ENCODE results near the gene KCNH2. TPM values are rescaled to one million over a fixed set of nuclear protein-coding genes. Genes with fewer than 3 reads are reported as not detected.

The KCNH2 gene
- total RNA-seq, 1 donor from 2014 or later: 7.3 TPM

GRCh38 chr7:151006590-151007300, 28.6 kb upstream of the KCNH2 start:
- no peaks in the 10 kb centered on the region for H3K9me3 ChIP-seq (ENCODE audit: control insufficient read depth in 3 of 3, low read length in 3 of 3)
- peaks cover 3 to 16% (median 6%) of the 10 kb centered on the region in 3 donors for H3K4me1 ChIP-seq (ENCODE audit: control insufficient read depth in 3 of 3, insufficient read depth in 3 of 3, low read length in 3 of 3)
- no peak overlapping the region for H3K27ac ChIP-seq (ENCODE audit: low read depth, low read length)
- H3K27me3 ChIP-seq (ENCODE audit: control insufficient read depth in 3 of 3, insufficient read depth in 3 of 3, low read length in 3 of 3): peaks cover 11 to 21% (median 17%) of the 10 kb centered on the region in 3 donors
- H3K9ac ChIP-seq (ENCODE audit: low read depth in 1 of 3, low read length in 3 of 3): no peak overlapping the region
- no peak overlapping the region for H3K4me3 ChIP-seq (ENCODE audit: low read length in 3 of 3)
- H3K36me3 ChIP-seq (ENCODE audit: control insufficient read depth in 3 of 3, insufficient read depth in 3 of 3, low read length in 3 of 3): no peaks in the 10 kb centered on the region

GRCh38 chr7:151005566-151005965, 27.4 kb upstream of the KCNH2 start:
- Histone ChIP-seq H3K9me3 (ENCODE audit: control insufficient read depth in 3 of 3, low read length in 3 of 3) (no peaks in the 10 kb centered on the region), H3K4me1 (ENCODE audit: control insufficient read depth in 3 of 3, insufficient read depth in 3 of 3, low read length in 3 of 3) (peaks cover 3 to 16% (median 6%) of the 10 kb centered on the region in 3 donors), H3K27ac (ENCODE audit: low read depth, low read length) (no peak overlapping the region), H3K27me3 (ENCODE audit: control insufficient read depth in 3 of 3, insufficient read depth in 3 of 3, low read length in 3 of 3) (peaks cover 11 to 18% (median 15%) of the 10 kb centered on the region in 3 donors), H3K4me3 (ENCODE audit: low read length in 3 of 3) (no peak overlapping the region), H3K9ac (ENCODE audit: low read depth in 1 of 3, low read length in 3 of 3) (no peak overlapping the region), H3K36me3 (ENCODE audit: control insufficient read depth in 3 of 3, insufficient read depth in 3 of 3, low read length in 3 of 3) (peaks cover 0 to 4% (median 0%) of the 10 kb centered on the region in 3 donors)

GRCh38 chr7:151003572-151003971, 25.5 kb upstream of the KCNH2 start:
- peaks cover 3 to 15% (median 6%) of the 10 kb centered on the region in 3 donors for H3K4me1 ChIP-seq (ENCODE audit: control insufficient read depth in 3 of 3, insufficient read depth in 3 of 3, low read length in 3 of 3)
- H3K4me3 ChIP-seq (ENCODE audit: low read length in 3 of 3): no peak overlapping the region
- peaks cover 6 to 15% (median 10%) of the 10 kb centered on the region in 3 donors for H3K27me3 ChIP-seq (ENCODE audit: control insufficient read depth in 3 of 3, insufficient read depth in 3 of 3, low read length in 3 of 3)
- H3K27ac ChIP-seq (ENCODE audit: low read depth, low read length): no peak overlapping the region
- H3K36me3 ChIP-seq (ENCODE audit: control insufficient read depth in 3 of 3, insufficient read depth in 3 of 3, low read length in 3 of 3): peaks cover 0 to 4% (median 0%) of the 10 kb centered on the region in 3 donors
- H3K9me3 ChIP-seq (ENCODE audit: control insufficient read depth in 3 of 3, low read length in 3 of 3): no peaks in the 10 kb centered on the region
- H3K9ac ChIP-seq (ENCODE audit: low read depth in 1 of 3, low read length in 3 of 3): no peak overlapping the region

GRCh38 chr7:151001546-151001945, 23.4 kb upstream of the KCNH2 start:
- H3K9me3 ChIP-seq (ENCODE audit: control insufficient read depth in 3 of 3, low read length in 3 of 3): no peaks in the 10 kb centered on the region
- H3K27ac ChIP-seq (ENCODE audit: low read depth, low read length): no peak overlapping the region
- H3K9ac ChIP-seq (ENCODE audit: low read depth in 1 of 3, low read length in 3 of 3): no peak overlapping the region
- no peak overlapping the region for H3K4me3 ChIP-seq (ENCODE audit: low read length in 3 of 3)
- H3K27me3 ChIP-seq (ENCODE audit: control insufficient read depth in 3 of 3, insufficient read depth in 3 of 3, low read length in 3 of 3): peaks cover 0 to 23% (median 7%) of the 10 kb centered on the region in 3 donors
- peaks cover 0 to 6% (median 0%) of the 10 kb centered on the region in 3 donors for H3K36me3 ChIP-seq (ENCODE audit: control insufficient read depth in 3 of 3, insufficient read depth in 3 of 3, low read length in 3 of 3)
- peaks cover 0 to 2% (median 0%) of the 10 kb centered on the region in 3 donors for H3K4me1 ChIP-seq (ENCODE audit: control insufficient read depth in 3 of 3, insufficient read depth in 3 of 3, low read length in 3 of 3)

GRCh38 chr7:151000897-151001495, 22.9 kb upstream of the KCNH2 start:
- no peaks in the 10 kb centered on the region for H3K4me1 ChIP-seq (ENCODE audit: control insufficient read depth in 3 of 3, insufficient read depth in 3 of 3, low read length in 3 of 3)

GRCh38 chr7:150999497-151000230, 21.5 kb upstream of the KCNH2 start:
- H3K9me3 ChIP-seq (ENCODE audit: control insufficient read depth in 3 of 3, low read length in 3 of 3): no peaks in the 10 kb centered on the region
- H3K36me3 ChIP-seq (ENCODE audit: control insufficient read depth in 3 of 3, insufficient read depth in 3 of 3, low read length in 3 of 3): peaks cover 0 to 6% (median 0%) of the 10 kb centered on the region in 3 donors
- H3K4me3 ChIP-seq (ENCODE audit: low read length in 3 of 3): no peak overlapping the region
- no peak overlapping the region for H3K27ac ChIP-seq (ENCODE audit: low read depth, low read length)
- peaks cover 0 to 2% (median 0%) of the 10 kb centered on the region in 3 donors for H3K4me1 ChIP-seq (ENCODE audit: control insufficient read depth in 3 of 3, insufficient read depth in 3 of 3, low read length in 3 of 3)
- H3K9ac ChIP-seq (ENCODE audit: low read depth in 1 of 3, low read length in 3 of 3): no peak overlapping the region
- peaks cover 0 to 23% (median 7%) of the 10 kb centered on the region in 3 donors for H3K27me3 ChIP-seq (ENCODE audit: control insufficient read depth in 3 of 3, insufficient read depth in 3 of 3, low read length in 3 of 3)

More at GRCh38 chr7:151000897-151001495, 22.9 kb upstream of the KCNH2 start:
- Histone ChIP-seq H3K36me3 (ENCODE audit: control insufficient read depth in 3 of 3, insufficient read depth in 3 of 3, low read length in 3 of 3) (peaks cover 0 to 6% (median 0%) of the 10 kb centered on the region in 3 donors), H3K27ac (ENCODE audit: low read depth, low read length) (no peak overlapping the region), H3K9me3 (ENCODE audit: control insufficient read depth in 3 of 3, low read length in 3 of 3) (no peaks in the 10 kb centered on the region), H3K27me3 (ENCODE audit: control insufficient read depth in 3 of 3, insufficient read depth in 3 of 3, low read length in 3 of 3) (peaks cover 0 to 23% (median 7%) of the 10 kb centered on the region in 3 donors), H3K4me3 (ENCODE audit: low read length in 3 of 3) (no peak overlapping the region), H3K9ac (ENCODE audit: low read depth in 1 of 3, low read length in 3 of 3) (no peak overlapping the region)

- Histone ChIP-seq H3K4me3 (ENCODE audit: low read length in 3 of 3) (no peak overlapping the region), H3K9ac (ENCODE audit: low read depth in 1 of 3, low read length in 3 of 3) (no peak overlapping the region), H3K36me3 (ENCODE audit: control insufficient read depth in 3 of 3, insufficient read depth in 3 of 3, low read length in 3 of 3) (peaks cover 0 to 6% (median 0%) of the 10 kb centered on the region in 3 donors), H3K27ac (ENCODE audit: low read depth, low read length) (no peak overlapping the region), H3K4me1 (ENCODE audit: control insufficient read depth in 3 of 3, insufficient read depth in 3 of 3, low read length in 3 of 3) (peaks cover 0 to 4% (median 0%) of the 10 kb centered on the region in 3 donors), H3K9me3 (ENCODE audit: control insufficient read depth in 3 of 3, low read length in 3 of 3) (no peaks in the 10 kb centered on the region), H3K27me3 (ENCODE audit: control insufficient read depth in 3 of 3, insufficient read depth in 3 of 3, low read length in 3 of 3) (peaks cover 0 to 23% (median 7%) of the 10 kb centered on the region in 3 donors)
These were observed 20.9 kb upstream of the KCNH2 start for GRCh38 chr7:150999001-150999400.

- peaks cover 0 to 6% (median 0%) of the 10 kb centered on the region in 3 donors for H3K36me3 ChIP-seq (ENCODE audit: control insufficient read depth in 3 of 3, insufficient read depth in 3 of 3, low read length in 3 of 3)
These were observed 20.2 kb upstream of the KCNH2 start for GRCh38 chr7:150998341-150998740.

GRCh38 chr7:150997817-150998216, 19.7 kb upstream of the KCNH2 start:
- Histone ChIP-seq H3K9me3 (ENCODE audit: control insufficient read depth in 3 of 3, low read length in 3 of 3) (no peaks in the 10 kb centered on the region), H3K4me1 (ENCODE audit: control insufficient read depth in 3 of 3, insufficient read depth in 3 of 3, low read length in 3 of 3) (peaks cover 0 to 4% (median 0%) of the 10 kb centered on the region in 3 donors), H3K9ac (ENCODE audit: low read depth in 1 of 3, low read length in 3 of 3) (no peak overlapping the region), H3K36me3 (ENCODE audit: control insufficient read depth in 3 of 3, insufficient read depth in 3 of 3, low read length in 3 of 3) (peaks cover 0 to 6% (median 0%) of the 10 kb centered on the region in 3 donors), H3K4me3 (ENCODE audit: low read length in 3 of 3) (no peak overlapping the region), H3K27ac (ENCODE audit: low read depth, low read length) (no peak overlapping the region), H3K27me3 (ENCODE audit: control insufficient read depth in 3 of 3, insufficient read depth in 3 of 3, low read length in 3 of 3) (peaks cover 0 to 20% (median 7%) of the 10 kb centered on the region in 3 donors)

More at GRCh38 chr7:150998341-150998740, 20.2 kb upstream of the KCNH2 start:
- H3K4me1 ChIP-seq (ENCODE audit: control insufficient read depth in 3 of 3, insufficient read depth in 3 of 3, low read length in 3 of 3): peaks cover 0 to 4% (median 0%) of the 10 kb centered on the region in 3 donors
- H3K9ac ChIP-seq (ENCODE audit: low read depth in 1 of 3, low read length in 3 of 3): no peak overlapping the region
- H3K9me3 ChIP-seq (ENCODE audit: control insufficient read depth in 3 of 3, low read length in 3 of 3): no peaks in the 10 kb centered on the region
- H3K4me3 ChIP-seq (ENCODE audit: low read length in 3 of 3): no peak overlapping the region
- peaks cover 0 to 22% (median 7%) of the 10 kb centered on the region in 3 donors for H3K27me3 ChIP-seq (ENCODE audit: control insufficient read depth in 3 of 3, insufficient read depth in 3 of 3, low read length in 3 of 3)
- H3K27ac ChIP-seq (ENCODE audit: low read depth, low read length): no peak overlapping the region
